ENCODE results near the gene ZNF618.

The ZNF618 gene

DNA sequence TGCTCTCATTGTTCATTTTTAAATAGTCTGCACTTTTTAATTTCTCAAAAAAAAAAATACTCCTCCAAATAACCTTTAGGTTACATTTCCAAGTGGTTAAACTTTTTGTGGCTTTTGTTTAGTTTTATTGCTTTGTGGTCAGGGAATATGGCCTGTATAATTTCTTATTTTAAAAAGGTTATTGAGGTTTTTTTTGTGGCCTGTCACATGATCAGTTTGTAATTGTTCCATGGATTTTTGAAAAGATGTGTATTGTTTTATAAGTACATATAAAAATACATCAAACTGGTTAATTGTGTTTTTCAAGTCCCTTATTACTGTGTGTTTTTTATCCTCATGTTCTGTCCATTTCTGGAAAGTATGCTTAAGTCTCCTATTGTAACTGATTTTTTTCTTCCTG is 64.0 kb downstream of the ZNF618 start:
- DNase-seq: no peak

DNA sequence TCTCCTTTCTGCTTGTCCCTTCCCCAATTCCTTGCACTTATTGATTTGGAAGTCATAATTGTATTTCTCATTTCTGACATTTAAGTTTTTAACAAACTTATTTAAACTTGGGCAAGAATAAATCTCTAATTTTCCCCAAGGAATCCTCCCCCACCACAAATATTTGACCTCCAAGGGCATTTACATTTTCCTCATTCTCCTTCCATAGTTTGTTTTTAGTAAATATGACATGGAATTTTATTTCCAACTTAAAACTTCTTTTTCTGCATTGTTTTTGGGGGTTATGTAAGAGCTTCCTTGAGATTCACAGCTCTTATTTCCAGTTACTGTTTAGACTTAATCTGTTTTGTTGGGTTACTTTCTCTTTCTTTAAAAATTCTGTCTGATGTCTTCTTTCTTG is 64.9 kb downstream of the ZNF618 start:
- no peak for DNase-seq

DNA sequence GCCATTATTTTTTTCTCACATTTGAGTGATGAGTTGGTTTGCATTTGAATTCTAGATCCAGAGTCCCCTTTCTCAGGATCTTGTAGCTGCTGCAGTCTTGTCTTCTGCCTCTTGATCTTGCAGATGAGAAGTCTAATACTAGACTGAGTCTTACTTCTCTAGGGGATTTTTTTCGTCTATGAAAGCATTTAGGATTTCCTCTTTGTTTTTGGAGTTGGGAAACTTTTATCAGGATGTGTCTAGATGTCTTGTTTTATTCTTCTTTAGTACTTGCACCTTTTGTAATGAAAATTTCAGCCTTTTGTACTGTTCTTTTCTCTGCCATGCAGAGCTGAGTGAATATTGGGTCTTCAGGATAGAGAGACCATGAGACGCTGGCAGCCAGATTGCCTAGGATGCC is 65.4 kb downstream of the ZNF618 start:
- no peak for DNase-seq

DNA sequence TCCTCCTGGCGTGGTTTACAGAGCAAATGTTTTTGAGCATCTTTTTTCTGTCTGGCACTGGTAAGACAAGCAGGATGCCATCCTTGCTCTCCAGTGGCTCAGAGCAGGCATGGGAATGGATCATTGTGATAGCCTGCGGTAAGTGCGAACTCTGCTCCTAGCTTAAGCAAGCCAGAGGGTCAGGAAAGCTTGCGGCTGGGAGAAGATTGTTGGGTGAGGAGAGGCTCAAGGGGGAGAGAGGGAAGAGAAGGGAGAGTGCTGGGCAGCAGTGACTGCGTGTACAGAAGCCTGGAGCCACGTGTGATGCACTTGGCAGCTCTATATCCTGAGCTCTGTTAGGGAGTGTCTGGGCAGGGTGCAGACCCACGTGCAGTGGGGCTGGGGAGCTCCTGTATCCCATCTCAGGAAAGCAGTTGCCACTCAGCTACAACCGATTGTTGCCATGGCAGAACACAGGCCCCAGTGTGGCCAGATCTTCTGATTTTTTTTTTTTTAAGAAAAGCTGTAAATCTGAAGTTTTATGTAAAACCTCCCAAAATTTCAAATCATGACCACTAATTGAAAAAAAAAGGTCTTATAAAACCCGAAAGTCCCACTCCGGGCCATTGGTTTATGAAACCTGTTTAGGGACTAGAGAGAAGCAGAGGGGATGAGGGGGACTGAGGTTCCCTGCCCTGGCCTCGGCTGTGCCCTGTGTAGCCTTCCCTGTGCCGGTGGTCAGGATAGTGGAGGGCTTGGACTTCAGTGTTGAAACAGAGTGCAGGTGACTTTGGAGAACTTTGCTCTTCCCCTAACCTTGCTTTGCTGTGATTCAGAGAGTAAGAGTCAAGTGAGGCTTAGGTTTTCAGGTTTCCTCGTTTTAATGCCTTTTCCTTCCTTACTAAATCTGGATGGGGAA is 67.3 kb downstream of the ZNF618 start:
- DNase-seq: no peak

DNA sequence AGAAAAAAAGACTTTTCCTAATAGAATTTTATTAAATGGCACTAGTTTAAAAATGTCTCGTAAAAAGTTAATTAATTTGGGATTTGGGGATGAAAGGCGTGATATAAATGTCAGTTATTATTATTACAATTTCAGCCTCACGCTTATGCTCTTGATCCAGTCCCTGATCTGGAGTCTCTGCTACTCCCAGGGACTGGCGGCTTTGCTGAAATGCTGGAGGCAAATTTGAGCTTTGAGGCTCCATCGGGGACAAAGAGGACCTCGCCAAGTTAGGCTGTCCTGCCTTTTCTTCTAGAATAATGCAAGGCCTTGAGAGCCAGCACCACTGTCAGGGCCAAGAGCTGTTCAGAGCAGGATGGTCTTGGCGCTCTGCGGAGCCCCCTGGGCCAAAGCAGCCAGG is 69.7 kb downstream of the ZNF618 start:
- no peak for DNase-seq

DNA sequence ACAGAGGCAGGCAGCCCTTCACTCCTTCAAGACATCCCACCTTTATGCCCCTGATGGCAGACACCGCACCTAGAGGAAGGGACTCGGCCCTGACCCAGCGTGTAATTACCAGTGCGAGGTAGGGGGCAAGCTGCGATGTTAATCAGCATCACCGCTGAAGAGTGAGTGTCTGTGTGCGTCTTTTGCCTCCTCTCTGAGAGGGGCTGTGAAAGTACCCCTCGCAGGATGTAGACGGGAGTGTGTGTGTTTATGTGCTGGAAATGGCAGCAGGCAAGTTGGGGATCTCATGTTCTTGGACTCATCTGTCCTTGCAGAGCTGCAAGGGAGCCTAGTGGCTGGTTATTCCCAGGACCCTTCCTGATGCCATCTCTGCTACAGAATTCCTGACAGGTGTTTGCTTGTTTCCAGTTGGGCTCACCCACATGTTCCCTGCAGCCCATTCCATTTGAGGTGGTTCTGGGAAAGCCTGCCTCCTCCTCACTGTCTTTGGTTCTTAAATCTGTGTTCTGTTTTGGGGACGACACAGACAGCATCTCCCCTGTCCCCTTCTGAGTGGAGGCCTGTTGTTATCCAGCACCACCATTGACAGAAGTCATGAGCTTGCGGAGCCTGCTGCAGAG is 70.5 kb downstream of the ZNF618 start:
- DNase-seq: no peak

DNA sequence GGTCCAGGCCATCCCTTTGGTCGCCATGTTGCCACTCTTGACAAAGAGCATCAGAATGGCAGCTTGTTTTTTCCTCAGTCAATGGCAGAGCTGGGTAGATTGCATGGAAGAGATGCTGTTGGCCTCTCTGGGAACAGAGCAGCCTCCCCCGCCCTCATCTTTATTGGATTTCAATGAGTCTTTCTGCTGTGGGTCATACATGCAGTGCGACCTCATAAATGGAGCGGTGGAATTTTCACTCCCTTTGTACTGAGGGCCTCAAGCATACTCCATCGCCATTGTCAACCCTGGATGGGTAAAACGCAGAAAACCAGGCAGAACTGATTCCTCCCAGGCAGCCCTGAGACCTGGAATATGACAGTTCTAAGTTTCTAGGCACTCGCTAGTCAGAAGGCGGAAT is 71.8 kb downstream of the ZNF618 start:
- no peak for DNase-seq

DNA sequence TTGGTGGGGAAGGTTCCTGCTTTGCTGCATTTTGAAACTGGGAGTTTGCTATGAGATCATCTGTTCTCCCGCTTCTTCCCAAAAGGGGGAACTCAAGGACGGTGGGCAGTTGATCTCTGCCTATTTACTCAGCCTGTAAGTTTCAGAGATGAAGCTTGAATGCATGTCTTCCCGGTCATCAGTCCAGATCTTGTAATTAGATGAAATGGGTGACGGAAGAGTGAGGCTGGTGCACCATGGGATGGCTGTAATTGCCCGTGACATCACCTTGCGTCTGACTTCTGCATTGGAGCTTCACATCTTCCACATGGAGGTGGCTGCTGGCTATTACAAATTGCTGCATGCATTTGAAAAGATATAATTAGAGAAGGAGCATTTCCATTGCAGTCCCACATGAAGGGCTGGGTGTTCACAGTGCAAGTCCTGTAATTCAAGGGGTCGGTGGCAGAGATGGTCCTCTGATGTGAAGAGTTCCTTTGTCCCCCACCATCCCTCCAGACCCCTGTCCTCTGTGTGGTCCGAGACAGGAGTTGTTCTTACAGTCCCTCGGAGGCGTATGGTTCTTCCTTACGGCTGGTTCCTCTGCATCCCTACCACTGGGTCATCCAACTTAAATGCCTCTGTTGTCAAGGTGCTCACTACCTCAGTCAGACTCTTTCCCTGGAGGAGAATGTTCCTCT is 72.9 kb downstream of the ZNF618 start:
- DNase-seq: no peak

DNA sequence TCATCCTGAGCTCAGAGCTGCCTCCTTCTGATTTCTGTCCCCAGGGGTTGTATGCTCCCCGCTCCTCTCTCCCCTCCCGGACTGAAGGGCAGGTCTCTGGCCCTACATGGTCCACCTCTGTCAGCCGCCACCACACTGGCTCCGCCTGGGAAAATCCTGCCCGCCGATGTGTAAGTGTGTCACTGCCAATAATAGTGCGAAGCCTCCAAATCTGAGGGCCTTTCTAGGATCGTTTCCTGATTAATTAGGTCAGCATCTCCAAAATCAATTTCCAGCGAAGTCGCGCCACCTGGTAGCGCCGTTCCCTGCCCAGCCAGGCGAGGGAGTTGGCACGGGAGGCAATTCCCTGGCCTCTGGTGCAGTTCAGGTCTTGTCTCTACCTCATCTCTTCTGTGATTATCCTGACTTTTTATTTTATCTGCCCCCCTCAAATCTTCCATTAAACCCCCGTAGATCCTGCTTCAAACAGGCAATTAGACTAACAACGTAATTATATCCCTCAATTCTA is 73.5 kb downstream of the ZNF618 start:
- DNase-seq: no peak

DNA sequence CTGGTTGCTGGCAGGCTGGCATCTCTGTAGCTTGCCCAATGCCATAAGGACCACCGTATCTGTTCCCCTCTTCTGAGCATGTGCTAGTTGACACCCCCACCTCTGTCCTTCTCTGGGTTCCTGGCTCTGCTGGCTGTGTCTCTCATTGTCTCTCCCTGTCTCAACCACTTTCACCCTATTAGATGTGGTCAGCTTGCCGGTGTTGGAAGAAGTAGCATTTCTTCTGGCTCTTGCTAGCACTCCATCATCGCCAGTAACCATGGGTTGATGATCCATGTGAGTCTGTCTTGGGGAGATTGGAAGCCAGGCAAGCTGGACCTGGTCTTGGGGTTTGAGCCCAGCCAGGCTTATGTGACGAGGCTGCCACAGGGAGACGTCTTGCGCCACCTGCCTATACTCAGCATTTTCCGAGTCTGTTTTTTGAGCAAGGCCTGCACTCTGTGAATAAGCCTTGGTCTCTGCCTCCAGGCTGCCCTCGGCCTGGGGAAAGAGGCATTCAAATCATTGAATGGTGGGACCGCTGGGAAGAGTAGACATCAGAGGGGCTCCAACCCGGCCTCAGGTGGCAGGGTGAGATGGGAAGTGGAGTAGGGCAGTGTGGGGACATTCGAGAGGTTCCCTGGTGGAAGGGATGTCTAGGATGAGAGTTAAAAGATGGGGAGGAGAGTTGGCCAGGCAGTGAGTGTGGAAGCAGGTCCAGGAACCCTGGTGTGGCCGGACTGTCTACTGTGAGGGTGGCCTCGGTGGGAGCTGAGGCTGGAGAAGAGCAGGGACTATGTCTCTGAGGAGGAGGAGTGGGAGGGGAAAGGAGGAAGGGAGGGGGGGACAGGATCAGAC is 74.3 kb downstream of the ZNF618 start:
- no peak for DNase-seq

DNA sequence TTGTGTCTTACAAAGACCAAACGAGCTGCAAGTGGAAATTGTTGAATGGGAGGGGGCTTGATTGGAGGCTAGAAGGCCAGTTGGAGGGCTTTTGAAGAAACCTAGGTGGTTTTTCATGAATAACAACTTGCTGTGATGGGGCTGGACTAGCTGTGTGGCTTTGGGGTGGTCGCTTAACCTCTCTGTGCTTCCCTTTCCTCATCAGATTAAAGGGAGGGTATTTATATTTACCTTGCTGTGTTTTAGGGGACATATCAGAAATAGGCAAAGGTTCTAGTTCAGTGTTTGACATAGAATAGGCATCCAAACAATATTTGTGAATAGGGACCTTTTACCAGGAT is 74.9 kb downstream of the ZNF618 start:
- DNase-seq: no peak

DNA sequence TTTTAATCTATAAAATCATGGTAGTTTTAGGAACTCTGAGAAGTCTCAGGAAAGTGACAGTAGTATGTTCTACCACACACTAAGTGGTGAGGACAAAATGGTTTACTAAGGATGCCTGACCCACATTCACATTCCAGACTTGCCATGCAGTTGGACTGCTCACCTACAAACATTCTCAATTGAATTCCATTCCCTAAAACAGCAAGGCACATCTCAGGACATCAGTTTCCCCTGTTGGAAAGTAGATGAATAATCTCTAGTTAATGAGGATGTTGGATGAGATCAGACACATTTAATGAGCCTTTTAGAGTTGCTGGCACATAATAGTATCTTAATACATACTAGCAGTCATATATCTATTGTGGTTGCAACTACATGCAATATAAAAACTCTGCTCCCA is 76.6 kb downstream of the ZNF618 start:
- no peak for DNase-seq

DNA sequence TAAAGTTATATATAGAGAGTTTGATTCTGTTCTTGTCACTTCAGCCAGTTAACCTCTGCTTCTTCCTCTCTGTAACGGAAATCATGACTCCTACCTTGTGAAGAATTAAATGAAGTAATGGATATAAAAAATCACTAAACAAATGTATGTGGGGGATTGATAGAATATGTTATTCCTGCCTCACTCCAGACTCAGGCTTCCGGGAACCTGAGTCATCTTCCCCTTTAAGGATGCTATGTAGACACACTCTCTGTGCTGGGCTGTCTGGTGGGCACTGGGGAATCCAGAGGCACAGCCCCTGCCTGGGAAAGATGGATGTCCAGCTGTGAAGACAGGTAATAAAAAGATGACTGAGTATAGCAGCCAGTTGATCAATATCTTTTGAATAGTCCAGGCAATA is 77.4 kb downstream of the ZNF618 start:
- DNase-seq: no peak

DNA sequence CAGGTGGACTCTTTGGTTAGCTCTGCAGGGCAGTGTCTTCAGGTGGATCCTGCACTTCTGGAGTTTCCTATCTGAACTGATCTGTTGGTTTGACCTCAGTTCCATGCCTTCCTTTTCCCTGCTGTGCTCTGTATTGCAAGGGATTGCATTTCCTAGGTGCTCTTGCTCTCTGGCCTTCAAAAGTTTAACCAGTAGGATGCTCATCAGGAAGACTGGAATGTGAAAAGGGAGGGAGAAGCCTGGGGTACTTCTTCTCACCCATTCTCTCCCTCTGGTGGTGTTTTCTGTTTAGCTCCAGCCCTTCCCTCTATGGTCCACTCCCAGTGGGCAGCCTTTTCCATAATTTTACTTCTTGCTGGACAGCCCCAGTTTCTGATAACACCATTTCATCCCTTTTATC is 78.5 kb downstream of the ZNF618 start:
- no peak for DNase-seq

DNA sequence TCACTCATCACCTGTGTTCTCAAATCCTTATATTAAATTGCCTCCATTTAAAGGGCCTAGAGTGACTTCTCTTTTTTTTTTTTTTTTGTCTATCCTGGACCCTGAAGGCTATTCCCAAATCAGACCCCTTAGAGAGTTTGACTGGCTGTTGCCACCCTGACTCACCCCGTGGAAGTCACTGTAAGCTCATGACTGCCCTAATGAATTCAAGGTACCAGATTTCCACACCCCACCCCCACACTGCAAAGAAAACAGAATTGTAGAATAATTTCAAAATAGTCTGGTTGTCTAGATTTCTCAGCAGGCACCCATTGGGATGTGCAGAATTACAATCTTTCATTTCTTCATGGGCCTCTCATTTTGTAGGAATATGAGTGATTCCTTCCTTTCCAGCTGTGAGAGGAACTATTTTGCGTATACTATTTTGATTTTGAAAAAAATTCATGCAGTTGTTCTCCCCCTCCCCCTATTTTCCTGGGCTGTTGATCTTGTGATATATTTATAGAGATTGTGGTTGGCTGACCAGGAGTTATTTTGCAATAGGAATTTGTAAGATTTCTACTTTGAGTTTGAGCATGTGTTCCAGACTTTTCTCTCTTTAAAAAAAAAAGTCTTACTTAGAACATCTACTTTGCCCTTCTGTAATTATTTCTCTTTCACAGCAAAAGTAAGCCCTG is 79.1 kb downstream of the ZNF618 start:
- DNase-seq: no peak

DNA sequence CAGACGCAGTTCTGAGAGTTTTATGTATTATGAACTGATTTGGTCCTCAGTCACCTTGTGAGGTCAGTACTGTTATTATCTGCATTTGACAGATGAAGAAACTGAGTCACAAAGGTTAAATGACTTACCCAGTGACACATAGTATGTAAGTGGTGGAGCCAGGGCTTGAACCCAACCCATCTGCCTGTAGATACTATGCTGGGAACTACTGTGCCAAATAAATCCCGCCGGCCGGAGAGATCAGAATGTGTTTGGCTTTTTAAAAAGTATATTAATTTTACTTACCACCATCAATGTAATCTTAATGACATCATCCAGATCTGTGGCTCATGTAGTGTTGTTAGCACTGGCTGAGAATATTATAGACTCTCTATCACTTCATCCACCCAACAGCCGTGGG is 80.8 kb downstream of the ZNF618 start:
- no peak for DNase-seq

DNA sequence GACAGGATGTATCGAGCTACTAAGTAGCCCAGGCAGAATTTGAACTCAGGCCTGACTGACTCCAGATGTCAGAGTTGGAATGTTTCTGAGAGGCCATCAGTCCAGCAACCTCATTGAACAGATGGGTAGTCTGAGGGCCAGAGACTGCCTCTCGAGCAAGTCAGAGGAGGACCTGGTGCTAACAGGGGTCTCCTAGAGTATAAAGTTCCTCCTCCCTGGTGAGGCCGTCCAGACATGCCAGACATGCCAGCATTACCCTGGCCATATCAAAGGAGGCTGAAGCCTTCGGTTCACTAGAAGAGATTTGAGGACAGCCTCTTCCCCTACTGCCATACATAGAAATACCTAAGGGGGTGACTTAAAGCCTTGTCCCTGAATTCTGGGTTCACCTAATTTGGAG is 81.2 kb downstream of the ZNF618 start:
- no peak for DNase-seq

DNA sequence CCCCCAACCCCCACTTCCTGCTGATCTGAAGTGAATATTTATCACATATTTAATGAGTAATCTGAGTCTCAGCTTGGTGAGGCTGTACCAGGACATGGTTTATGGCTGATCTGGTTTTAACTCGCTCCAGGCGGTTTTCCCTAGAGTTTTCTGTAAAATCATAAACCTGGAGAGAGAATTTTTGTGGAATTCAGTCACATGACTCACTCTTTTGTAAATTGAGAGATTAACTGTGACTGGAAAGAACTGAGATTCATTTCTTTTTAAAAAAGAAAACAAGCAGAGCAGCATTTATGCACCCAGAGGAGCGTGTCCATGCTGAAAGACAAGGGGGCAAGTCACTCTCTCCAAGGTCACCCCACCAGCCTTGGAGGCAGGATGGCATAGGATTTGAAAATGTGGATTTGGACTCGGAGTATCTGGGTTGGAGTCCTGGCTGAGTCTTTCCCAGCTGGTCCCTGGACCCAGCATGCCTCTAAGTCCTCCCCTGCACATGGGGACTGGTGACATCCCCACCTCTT is 81.8 kb downstream of the ZNF618 start:
- DNase-seq: no peak

DNA sequence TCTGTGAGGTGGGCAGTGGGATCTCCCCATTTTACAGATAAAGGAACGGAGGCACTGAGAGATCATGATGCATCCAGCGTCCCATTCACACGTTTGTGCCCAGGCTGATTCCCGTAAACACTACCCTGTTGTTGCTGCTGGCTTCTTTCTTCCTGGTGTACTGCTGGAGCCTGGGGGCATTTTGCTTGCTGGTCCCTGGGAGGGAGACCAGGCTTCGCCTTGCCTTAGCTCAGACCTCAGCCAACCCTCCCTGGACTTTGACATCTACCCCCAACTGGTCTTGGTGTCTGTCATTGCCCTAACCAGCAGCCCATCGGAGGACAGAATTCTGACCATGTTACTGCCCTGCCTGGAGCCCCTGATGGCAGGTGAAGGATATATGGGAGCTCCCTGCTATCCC is 82.4 kb downstream of the ZNF618 start:
- DNase-seq: no peak

DNA sequence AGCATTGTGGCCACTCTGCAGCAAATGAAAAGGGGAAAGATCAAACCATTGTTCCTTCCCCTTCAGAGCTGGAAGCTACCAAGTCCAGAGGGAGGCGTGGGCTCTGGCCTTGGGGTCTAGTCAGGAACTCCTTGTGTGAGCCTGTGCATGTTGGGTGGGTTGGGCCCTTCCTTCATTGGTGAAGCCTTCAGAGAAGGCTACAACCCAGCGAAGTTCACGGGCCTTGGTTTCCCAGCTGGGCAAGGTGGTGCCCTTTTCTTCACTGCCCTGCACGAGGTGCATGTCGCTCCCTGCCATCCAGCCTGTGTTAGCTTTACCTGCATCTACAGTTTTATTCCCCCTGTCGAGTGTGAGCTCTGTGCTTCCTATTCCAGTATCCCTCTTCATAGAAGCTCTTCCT is 84.7 kb downstream of the ZNF618 start:
- DNase-seq: no peak

DNA sequence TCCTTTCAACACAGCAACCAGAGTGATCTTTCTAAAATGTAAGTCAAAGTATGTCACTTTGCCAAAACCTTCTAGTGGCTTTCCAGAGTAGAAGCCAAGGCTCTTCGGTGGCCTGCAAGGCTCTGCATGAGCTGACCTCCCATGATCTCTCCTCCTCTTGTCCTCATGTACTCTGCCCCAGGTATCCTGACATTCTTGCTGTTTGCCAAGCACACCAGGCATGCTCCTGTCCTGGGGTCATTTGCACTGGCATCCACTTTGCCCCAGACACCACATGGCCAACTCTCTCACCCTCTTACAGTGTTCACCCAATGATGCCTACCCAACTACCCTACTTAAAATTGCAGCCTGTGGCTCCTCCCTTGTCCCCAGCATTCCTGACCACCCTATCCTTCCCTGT is 86.3 kb downstream of the ZNF618 start:
- DNase-seq: no peak

DNA sequence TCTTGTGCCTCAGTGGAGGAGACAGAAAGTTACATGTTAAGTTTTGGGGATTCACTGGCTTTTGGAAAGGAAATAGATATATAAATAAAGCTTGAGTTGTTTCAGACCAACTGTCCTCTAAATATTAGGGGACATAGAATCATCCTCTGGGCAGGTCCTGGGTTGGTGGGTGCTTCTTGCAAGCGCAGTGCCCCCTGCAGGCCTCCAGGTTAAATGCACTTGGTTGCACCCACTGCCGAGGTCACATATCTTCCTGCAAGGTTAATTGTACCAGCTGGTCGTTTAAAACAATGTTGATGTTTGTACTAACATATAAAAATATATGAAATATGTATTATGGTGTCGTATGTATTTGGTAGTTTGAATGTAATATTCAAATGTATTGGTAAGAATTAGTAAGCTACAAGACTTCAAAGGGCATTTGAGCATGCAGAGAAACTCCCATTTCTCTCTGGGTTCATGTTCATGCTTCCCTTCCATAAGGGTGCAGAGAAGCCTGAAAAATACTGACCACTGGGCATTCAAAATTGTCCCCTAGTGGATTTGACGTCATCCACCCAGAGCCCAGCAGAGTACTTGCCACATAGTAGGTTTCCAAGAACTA is 87.0 kb downstream of the ZNF618 start:
- DNase-seq: peak; percentile 3

Measured in DMS153 (cell line).